LNCaP clone FGC (cell line): ENCODE measurements around the gene CCM2.

Experiments used
- DNase-seq: peaks from one replicate; pipeline ENCODE4 v3.0.0-alpha.2; 2011; ENCODE audit warnings: low read depth
- H3K4me3 ChIP-seq: 2 replicates; pipeline ENCODE4 v1.5.1; 2011; ENCODE audit warnings: mild to moderate bottlenecking, low read depth, low read length, control low read depth
- TF ChIP-seq, protein P1 (sequence below): IDR thresholded peaks from 2 replicates; pipeline ENCODE4 v1.5.1; 2012; ENCODE audit warnings: mild to moderate bottlenecking; ENCODE audit not compliant: control insufficient read depth, insufficient read depth; ENCODE audit errors: extremely low read depth

CCM2 gene

DNA sequence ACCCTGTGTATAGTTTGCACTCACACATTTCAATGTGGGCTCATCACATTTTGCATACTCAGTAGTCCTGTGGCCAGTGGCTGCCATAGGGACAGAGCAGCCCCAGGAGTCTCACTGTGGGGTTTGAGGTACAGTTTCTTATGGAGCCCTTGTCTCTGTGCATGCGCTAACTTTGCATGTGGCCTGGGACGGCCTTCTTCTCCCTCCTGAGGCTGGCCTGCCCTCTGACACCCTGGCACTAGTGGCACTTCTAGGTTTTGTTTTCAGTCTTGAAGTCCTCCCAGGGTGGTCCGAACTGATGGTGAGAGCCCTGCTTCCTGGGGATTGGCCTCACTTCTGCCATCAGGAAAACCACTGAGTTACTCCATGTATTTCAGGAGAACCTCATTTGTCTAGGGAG is 67.6 kb downstream of the CCM2 start:
- TF ChIP-seq, protein P1, sequence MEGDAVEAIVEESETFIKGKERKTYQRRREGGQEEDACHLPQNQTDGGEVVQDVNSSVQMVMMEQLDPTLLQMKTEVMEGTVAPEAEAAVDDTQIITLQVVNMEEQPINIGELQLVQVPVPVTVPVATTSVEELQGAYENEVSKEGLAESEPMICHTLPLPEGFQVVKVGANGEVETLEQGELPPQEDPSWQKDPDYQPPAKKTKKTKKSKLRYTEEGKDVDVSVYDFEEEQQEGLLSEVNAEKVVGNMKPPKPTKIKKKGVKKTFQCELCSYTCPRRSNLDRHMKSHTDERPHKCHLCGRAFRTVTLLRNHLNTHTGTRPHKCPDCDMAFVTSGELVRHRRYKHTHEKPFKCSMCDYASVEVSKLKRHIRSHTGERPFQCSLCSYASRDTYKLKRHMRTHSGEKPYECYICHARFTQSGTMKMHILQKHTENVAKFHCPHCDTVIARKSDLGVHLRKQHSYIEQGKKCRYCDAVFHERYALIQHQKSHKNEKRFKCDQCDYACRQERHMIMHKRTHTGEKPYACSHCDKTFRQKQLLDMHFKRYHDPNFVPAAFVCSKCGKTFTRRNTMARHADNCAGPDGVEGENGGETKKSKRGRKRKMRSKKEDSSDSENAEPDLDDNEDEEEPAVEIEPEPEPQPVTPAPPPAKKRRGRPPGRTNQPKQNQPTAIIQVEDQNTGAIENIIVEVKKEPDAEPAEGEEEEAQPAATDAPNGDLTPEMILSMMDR = no peak
- DNase-seq = no peak
- H3K4me3 ChIP-seq = no peak overlapping the region

DNA sequence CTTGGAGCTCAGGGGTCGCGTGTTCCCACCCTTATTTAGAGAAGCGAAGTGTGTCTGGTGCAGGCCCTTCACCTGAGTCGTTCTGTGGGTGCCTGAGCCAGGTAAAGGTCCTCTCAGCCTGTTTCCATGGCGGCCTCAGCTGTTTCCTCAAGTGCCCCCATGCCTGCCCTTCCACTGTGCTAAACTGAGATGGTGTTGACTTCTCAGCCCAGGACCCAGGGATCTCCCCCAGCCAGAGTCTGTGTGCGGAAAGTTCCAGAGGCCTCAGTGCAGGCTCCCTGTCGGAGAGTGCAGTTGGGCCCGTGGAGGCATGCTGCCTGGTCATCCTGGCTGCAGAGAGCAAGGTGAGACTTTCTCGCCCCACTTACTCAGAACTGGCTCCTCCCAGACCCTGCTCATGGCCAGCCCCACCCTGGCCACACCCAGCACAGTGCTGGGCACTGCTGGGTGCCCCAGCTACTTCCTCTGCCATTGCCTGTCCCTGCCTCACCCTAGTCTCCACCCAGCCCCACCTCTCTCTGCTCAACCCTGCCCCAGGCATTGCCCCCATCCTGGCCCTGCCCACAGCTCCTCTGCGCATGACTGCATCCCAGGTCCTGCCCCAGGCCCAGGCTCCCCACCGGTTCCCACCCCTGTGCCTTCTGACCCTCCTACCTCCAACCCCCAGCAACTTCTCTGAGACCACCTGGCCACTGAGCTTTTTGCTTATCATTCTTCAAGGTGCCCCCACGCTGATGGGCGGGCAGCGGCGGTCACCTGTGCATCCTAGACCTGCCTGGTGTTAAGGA is 68.4 kb downstream of the CCM2 start:
- no peak for DNase-seq
- TF ChIP-seq, protein P1 = no peak
- H3K4me3 ChIP-seq = no peak overlapping the region

DNA sequence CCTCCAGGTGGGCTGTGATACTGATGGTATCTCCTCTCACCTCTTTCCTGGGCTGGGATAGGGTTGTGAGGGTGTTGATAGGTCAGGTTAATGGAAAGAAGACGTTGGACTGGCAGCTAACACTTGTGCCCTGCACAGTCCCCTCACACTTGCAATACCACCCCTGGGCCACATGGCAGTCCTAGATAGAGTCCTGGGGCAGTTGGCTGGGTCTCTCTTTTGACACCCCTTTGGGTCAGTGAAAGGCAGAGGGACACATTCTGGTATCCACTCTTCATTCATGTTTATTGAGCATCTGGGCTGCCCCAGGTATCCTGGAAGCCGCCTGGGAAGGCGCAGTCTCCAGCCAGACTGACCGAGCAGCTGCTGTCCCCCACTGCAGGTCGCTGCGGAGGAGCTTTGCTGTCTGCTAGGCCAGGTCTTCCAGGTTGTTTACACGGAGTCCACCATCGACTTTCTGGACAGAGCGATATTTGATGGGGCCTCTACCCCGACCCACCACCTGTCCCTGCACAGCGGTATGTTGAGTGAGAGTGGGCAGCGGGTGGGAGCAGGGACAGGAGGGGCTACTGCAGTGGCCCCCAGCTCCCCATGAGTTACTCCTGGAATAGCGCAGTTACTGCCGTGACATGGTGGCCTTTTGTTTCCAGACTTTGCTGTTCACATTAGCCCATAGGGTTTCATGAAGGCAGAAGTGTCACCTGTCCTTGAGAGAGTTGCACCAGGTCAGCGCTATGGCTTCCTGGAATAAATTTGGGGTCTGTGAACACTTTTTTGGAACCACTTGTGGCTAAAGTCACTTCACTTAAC is 69.6 kb downstream of the CCM2 start:
- no peak for DNase-seq
- H3K4me3 ChIP-seq = no peak overlapping the region
- TF ChIP-seq, protein P1 = no peak

DNA sequence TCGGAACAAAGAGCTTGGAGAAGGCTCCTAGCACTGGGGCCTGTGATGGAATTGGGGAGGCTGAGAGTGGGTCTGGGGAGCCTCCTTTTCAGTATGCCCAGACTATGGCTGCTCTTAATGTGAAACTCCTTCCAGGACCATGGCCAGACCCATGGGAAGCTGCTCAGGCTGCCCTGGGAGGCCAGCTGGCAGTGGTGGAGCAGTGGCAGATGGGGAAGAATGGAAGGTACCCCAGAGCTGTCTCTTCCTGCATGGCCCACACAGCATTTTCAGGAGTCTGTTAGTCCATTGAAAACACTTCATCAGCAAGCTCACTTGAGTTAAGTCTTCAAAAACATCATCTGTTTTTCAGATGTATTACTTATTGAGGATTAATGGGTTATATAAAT is 70.2 kb downstream of the CCM2 start:
- TF ChIP-seq, protein P1 = no peak
- DNase-seq = no peak
- no peak overlapping the region for H3K4me3 ChIP-seq

DNA sequence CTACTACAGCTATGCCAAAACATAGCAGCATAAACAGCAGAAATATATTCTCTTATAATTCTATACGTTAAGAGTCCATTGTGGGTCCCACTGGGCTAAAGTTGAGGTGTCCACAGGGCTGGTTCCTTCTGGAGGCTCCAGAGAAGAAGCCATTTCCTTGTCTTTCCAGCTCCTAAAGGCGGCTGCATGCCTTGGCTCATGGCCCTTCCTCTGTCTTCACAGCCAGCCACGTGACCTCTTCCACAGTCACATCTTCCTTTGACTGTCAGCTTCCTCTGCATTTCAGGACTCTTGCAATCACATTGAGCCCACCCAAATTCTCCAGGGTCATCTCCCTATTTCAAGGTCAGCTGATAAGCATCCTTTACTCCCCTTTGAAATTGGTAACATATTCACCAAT is 71.5 kb downstream of the CCM2 start:
- DNase-seq = no peak
- TF ChIP-seq, protein P1 = no peak

DNA sequence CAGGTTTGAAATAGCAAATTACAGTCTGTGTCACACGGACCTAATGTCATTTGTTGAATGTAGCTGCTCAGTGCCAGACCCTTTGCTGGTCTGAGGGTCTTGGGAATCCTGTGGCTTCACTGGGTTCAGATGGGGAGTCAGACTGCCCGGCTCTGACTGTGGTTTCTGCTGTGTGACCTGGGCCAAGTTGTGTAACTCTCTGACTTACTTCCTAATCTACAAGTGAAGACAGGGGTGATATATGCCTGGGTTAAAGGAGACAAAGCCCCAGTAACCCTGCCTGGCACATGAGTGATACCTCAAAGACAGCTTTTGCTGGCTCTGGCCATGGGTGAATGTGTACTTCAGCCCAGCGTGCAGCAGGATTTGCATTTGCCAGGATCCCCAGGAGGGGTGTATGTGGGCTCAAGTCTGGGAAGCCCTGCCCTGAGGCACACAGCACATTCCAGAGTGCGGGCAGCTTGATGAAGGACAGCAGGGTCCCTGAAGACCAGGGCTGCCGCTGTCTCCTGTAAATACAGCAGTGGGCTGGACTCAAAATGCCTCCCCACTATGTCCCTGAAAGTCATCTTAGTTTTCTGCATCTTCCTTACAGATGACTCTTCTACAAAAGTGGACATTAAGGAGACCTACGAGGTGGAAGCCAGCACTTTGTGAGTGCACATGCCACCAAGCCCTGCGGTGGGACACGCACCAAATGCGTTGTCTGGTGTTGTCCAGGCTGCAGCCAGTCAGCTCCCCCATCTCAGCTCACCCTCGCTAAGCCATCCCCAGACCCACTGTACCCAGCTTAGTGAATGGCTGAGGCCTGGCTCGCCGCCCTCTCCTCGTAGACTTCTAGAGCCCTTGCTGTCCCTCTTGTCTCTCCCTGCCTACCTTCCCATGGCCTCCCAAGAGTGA is 72.4 kb downstream of the CCM2 start:
- DNase-seq = no peak
- TF ChIP-seq, protein P1 = no peak
- H3K4me3 ChIP-seq = no peak overlapping the region

More for the DNA sequence above, 71.5 kb downstream of the CCM2 start:
- no peak overlapping the region for H3K4me3 ChIP-seq
